ENCODE measurements around the gene ATP2A2. TPM values are rescaled to one million over a fixed set of nuclear protein-coding genes. Genes with fewer than 3 reads are reported as not detected.

ATP2A2 gene
- total RNA-seq, 1 experiment from 2014 or later: 239 TPM

- TF ChIP-seq CTCF (IDR thresholded peaks at IDR 0.05 in 2 of 3, conservative IDR thresholded peaks at IDR 0.05 in 1 of 3; ENCODE audit: borderline replicate concordance in 1 of 3, insufficient read depth in 1 of 3, low read depth in 2 of 3, low read length in 2 of 3): no peak
- no peak for TF ChIP-seq JUND (IDR thresholded peaks at IDR 0.05)
- TF ChIP-seq ZBTB33 (IDR thresholded peaks at IDR 0.05; ENCODE audit: extremely low read depth, insufficient replicate concordance, low read length): no peak
- no peak for TF ChIP-seq CBX3 (IDR thresholded peaks at IDR 0.05; ENCODE audit: low read depth)
- no peak for TF ChIP-seq YY1 (IDR thresholded peaks at IDR 0.05; ENCODE audit: extremely low read depth, insufficient replicate concordance, low read depth, low read length)
- TF ChIP-seq SRF (IDR thresholded peaks at IDR 0.05; ENCODE audit: low read depth): no peak
- TF ChIP-seq POLR2A (IDR thresholded peaks at IDR 0.05; ENCODE audit: borderline replicate concordance, extremely low read depth, insufficient read depth, insufficient read length): no peak
- TF ChIP-seq CEBPB (IDR thresholded peaks at IDR 0.05; ENCODE audit: low read depth): no peak
- TF ChIP-seq EZH2 (IDR thresholded peaks at IDR 0.05): no peak
- no peak for TF ChIP-seq SIN3A (IDR thresholded peaks at IDR 0.05; ENCODE audit: low read depth)
Observed at GRCh38 chr12:110271015-110271414, 10.0 kb upstream of the ATP2A2 start (continued).

- Histone ChIP-seq H3K9me2 (ENCODE audit: insufficient read depth) (no peaks in the 10 kb centered on the region), H3K36me3 (ENCODE audit: control insufficient read depth in 1 of 2, insufficient read depth in 2 of 2, low read length in 2 of 2) (peaks cover 0 to 2% of the 10 kb centered on the region in 2 experiments; a peak in 2 of 4 replicates), H3K4me2 (ENCODE audit: low read length) (no peak overlapping the region), H3K9ac (ENCODE audit: low read length) (no peak overlapping the region), H3K4me3 (replicated peaks in 1 of 2; ENCODE audit: low read depth in 1 of 2, low read length in 2 of 2) (no peak overlapping the region), H3K27me3 (ENCODE audit: insufficient read depth, low read length) (no peaks in the 10 kb centered on the region), H4K20me1 (ENCODE audit: insufficient read depth) (peaks cover under 1% of the 10 kb centered on the region; the same call in 1 of the 2 replicates), H3K9me3 (ENCODE audit: control insufficient read depth in 1 of 2, insufficient read depth in 1 of 2, low read depth in 1 of 2, low read length in 2 of 2) (no peaks in the 10 kb centered on the region), H3K4me1 (ENCODE audit: control insufficient read depth in 1 of 2, insufficient read depth in 2 of 2, low read length in 2 of 2) (peaks cover 11 to 32% of the 10 kb centered on the region in 2 experiments), H3K79me2 (ENCODE audit: insufficient read depth, low read length) (peaks cover 12% of the 10 kb centered on the region), H2AFZ (ENCODE audit: low read depth, low read length, poor library complexity, severe bottlenecking) (no peak overlapping the region), H3K27ac (ENCODE audit: low read depth, low read length) (no peak overlapping the region)
- ATAC-seq: no peak
- CTCF ChIA-PET: no interaction called here
- BruUV-seq (replicated peaks): no TSS peak
- RAD21 ChIA-PET (ENCODE audit: low non-redundant PET in 1 of 2, low total read pairs in 2 of 2, uncharacterized antibody in 2 of 2, unreplicated experiment in 2 of 2): interaction anchor here in 1 of 2 experiments (0.6 kb wide), 1 partner anchor 178 kb away, joined by 6 read pairs; no protein-coding TSS in a partner anchor
- TF ChIP-seq ZNF274 (IDR thresholded peaks at IDR 0.05; ENCODE audit: low read depth, low read length) (no peak), ZFX (IDR thresholded peaks at IDR 0.05) (no peak), CTCF (IDR thresholded peaks at IDR 0.05 in 2 of 3, conservative IDR thresholded peaks at IDR 0.05 in 1 of 3; ENCODE audit: borderline replicate concordance in 1 of 3, insufficient read depth in 1 of 3, low read depth in 2 of 3, low read length in 2 of 3) (no peak), CEBPB (IDR thresholded peaks at IDR 0.05; ENCODE audit: low read depth) (no peak), SP1 (IDR thresholded peaks at IDR 0.05; ENCODE audit: low read depth) (no peak), SRF (IDR thresholded peaks at IDR 0.05; ENCODE audit: low read depth) (no peak), RAD21 (IDR thresholded peaks at IDR 0.05; ENCODE audit: low read depth) (no peak), POLR2AphosphoS5 (IDR thresholded peaks at IDR 0.05; ENCODE audit: low read depth, low read length) (no peak), ZBTB33 (IDR thresholded peaks at IDR 0.05; ENCODE audit: extremely low read depth, insufficient replicate concordance, low read length) (no peak)
- intact Hi-C loops (cut with micrococcal nuclease): no loop called here
- POLR2A ChIA-PET: no interaction called here
- DNase-seq (ENCODE audit: low read depth, low spot score): no peak
Observed at GRCh38 chr12:110277530-110278254, 3.4 kb upstream of the ATP2A2 start.
